HepG2 (cell line): ENCODE results near the gene MYO19. TPM values are rescaled to one million over a fixed set of nuclear protein-coding genes. Genes with fewer than 3 reads are reported as not detected.

Experiments
- ARNT2 ChIP-seq: sonication (generic); formaldehyde crosslinking; IDR thresholded peaks from 2 replicates; pipeline ENCODE4 v1.8.0; 2022; ENCODE audit warnings: mild to moderate bottlenecking, low read depth, missing genetic modification reagents, moderate library complexity
- ATF7 ChIP-seq, 2 experiments: fragments of 450-650 bp in 1 of 2; sonication (generic) in 1 of 2; formaldehyde crosslinking in 1 of 2; IDR thresholded peaks; 2 replicates each; pipeline versions ENCODE4 v1.4.0 to v1.6.1; 2016 to 2020; ENCODE audit warnings: antibody characterized with exemption in 1 of 2, mild to moderate bottlenecking in 1 of 2, missing genetic modification reagents in 1 of 2
- BRCA1 ChIP-seq: sonication (generic); formaldehyde crosslinking; IDR thresholded peaks from 2 replicates; pipeline ENCODE4 v1.4.0; 2020; ENCODE audit warnings: missing genetic modification reagents
- CENPT ChIP-seq: sonication (generic); formaldehyde crosslinking; IDR thresholded peaks from 2 replicates; pipeline ENCODE4 v1.8.0; 2022; ENCODE audit warnings: low read depth, mild to moderate bottlenecking, moderate library complexity, missing genetic modification reagents
- FOSL2 ChIP-seq: sonication (generic); formaldehyde crosslinking; IDR thresholded peaks from 2 replicates; pipeline ENCODE4 v1.4.0; 2020; ENCODE audit warnings: missing genetic modification reagents
- ISX ChIP-seq: sonication (generic); formaldehyde crosslinking; conservative IDR thresholded peaks from 2 replicates; pipeline ENCODE4 v1.5.0; 2020; ENCODE audit warnings: missing genetic modification reagents
- KAT7 ChIP-seq: IDR thresholded peaks from 2 replicates; pipeline ENCODE4 v1.6.1; 2018; ENCODE audit warnings: borderline replicate concordance, missing compliant biosample characterization
- MAFF ChIP-seq: IDR thresholded peaks from 2 replicates; pipeline ENCODE4 v1.6.1; 2011; ENCODE audit warnings: low read depth, low read length, improper control_type of control experiment
- MAFG ChIP-seq: sonication (generic); formaldehyde crosslinking; IDR thresholded peaks from 2 replicates; pipeline ENCODE4 v1.5.1; 2020; ENCODE audit warnings: mild to moderate bottlenecking, missing genetic modification reagents
- MAFK ChIP-seq, 2 experiments: IDR thresholded peaks in 1 of 2; conservative IDR thresholded peaks in 1 of 2; 2 replicates each; pipeline ENCODE4 v1.6.1; 2011; ENCODE audit warnings: improper control_type of control experiment in 2 of 2, low read length in 2 of 2
- MXI1 ChIP-seq: IDR thresholded peaks from 3 replicates; pipeline ENCODE4 v1.6.1; 2012; ENCODE audit warnings: low read depth, low read length, inconsistent platforms, borderline replicate concordance
- MZF1 ChIP-seq: sonication (generic); formaldehyde crosslinking; IDR thresholded peaks from 2 replicates; pipeline ENCODE4 v1.8.1; 2023; ENCODE audit warnings: mild to moderate bottlenecking, missing genetic modification reagents, borderline replicate concordance
- NFKB2 ChIP-seq: sonication (generic); formaldehyde crosslinking; IDR thresholded peaks from 2 replicates; pipeline ENCODE4 v1.4.0; 2020; ENCODE audit warnings: missing genetic modification reagents, borderline replicate concordance
- SALL2 ChIP-seq: sonication (generic); formaldehyde crosslinking; IDR thresholded peaks from 2 replicates; pipeline ENCODE4 v1.8.1; 2023; ENCODE audit warnings: mild to moderate bottlenecking, missing genetic modification reagents, inconsistent platforms
- ZFP36L1 ChIP-seq: sonication (generic); formaldehyde crosslinking; IDR thresholded peaks from 2 replicates; pipeline ENCODE4 v1.8.0; 2022; ENCODE audit warnings: mild to moderate bottlenecking, missing genetic modification reagents, moderate library complexity
- ZFP36L2 ChIP-seq: sonication (generic); formaldehyde crosslinking; IDR thresholded peaks from 2 replicates; pipeline ENCODE4 v1.4.0; 2020; ENCODE audit warnings: missing genetic modification reagents
- ZFP62 ChIP-seq: sonication (generic); formaldehyde crosslinking; IDR thresholded peaks from 2 replicates; pipeline ENCODE4 v1.4.0; 2020; ENCODE audit warnings: missing genetic modification reagents
- ZFY ChIP-seq: sonication (generic); formaldehyde crosslinking; IDR thresholded peaks from 2 replicates; pipeline ENCODE4 v1.4.0; 2020; ENCODE audit warnings: missing genetic modification reagents
- ZMAT3 ChIP-seq: sonication (generic); formaldehyde crosslinking; conservative IDR thresholded peaks from 2 replicates; pipeline ENCODE4 v1.7.0; 2021; ENCODE audit warnings: missing genetic modification reagents
- ZNF101 ChIP-seq: sonication (generic); formaldehyde crosslinking; IDR thresholded peaks from 2 replicates; pipeline ENCODE4 v1.4.0; 2020; ENCODE audit warnings: mild to moderate bottlenecking, low read depth, missing genetic modification reagents, borderline replicate concordance
- ZNF331 ChIP-seq: sonication (generic); formaldehyde crosslinking; IDR thresholded peaks from 2 replicates; pipeline ENCODE4 v1.4.0; 2020; ENCODE audit warnings: missing genetic modification reagents
- polyA plus RNA-seq, 8 experiments: library from polyadenylated mRNA; depleted of rRNA in 3 of 8; stranded (reverse) in 7 of 8; unstranded in 1 of 8; fragments of >200 nt; fragmentation: Illumina TruSeq in 4 of 8; extraction: Trizol in 4 of 8; gene quantifications; 2 replicates each; pipeline versions ENCODE4 v1.2.1 to v1.2.3, GENCODE V29; 2011 to 2016; ENCODE audit warnings: low read depth in 4 of 8, missing spikeins in 1 of 8, mixed read lengths in 1 of 8; ENCODE audit not compliant: insufficient read depth in 1 of 8
- total RNA-seq, 5 experiments: library from RNA; depleted of rRNA; stranded (reverse); fragments of >200 nt; fragmentation: Illumina TruSeq; extraction: Trizol; gene quantifications; 2 replicates each; pipeline ENCODE4 v1.2.3, GENCODE V29; 2016; ENCODE audit warnings: low read depth in 1 of 5
- TF ChIP-seq, protein P1 (sequence below): IDR thresholded peaks from 2 replicates; pipeline ENCODE4 v1.6.1; 2016
- TF ChIP-seq, protein P2 (sequence below): sonication (generic); formaldehyde crosslinking; IDR thresholded peaks from 2 replicates; pipeline ENCODE4 v1.4.0; 2020; ENCODE audit warnings: missing genetic modification reagents
- TF ChIP-seq, protein P3 (sequence below): sonication (generic); formaldehyde crosslinking; IDR thresholded peaks from 2 replicates; pipeline ENCODE4 v1.5.1; 2020; ENCODE audit warnings: mild to moderate bottlenecking, missing genetic modification reagents, moderate library complexity

MYO19 gene
- total and polyA plus RNA-seq, 2 of the 13 experiments (the other 11 are each of a cell fraction or from before 2014, with no cell fraction given), result 75.7 to 82.3 TPM

DNA sequence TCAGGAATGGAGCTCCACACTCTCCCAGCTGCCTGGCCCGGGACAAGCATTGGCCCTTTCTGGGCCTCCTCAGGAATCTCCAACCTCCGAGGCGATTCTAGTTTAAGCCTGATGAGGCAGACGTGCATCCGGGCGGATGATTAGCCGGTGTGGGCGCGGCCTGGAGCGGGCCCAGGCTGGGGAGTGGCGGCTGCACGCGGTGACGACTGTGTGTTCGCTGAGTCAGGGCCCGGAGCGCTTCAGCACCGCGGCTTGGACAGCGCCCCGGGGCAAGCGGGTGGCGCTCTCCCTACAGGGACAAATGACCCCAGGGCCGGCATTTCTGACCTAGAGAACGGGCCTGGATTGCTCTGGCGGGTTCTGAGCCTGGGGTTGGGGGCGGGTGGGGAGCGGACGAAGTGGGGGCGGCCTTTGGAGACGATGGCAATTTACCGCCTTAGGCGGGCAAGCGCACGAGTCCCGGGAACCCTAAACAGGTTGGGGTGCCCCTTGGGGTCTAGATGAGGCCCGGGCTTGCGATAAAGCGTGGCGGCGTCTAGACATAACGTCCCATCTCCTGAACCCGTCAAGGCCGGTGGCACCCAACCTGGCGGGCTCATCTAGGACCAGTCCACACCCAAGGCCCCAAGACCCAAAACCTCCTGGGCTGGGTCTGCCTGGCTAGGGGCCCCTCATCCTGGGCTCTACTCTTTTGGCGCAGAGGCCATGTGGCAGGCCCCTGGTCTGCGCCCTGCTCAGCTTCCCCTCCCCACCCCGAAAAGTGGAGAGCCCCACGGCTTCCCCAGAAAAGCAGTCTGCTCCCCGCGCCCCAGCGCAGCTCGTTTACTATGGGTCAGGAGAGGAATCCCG lies 70.5 kb downstream of the MYO19 start (continued):
- TF ChIP-seq ARNT2 (CRISPR knock-in tag), result peak; percentile 41; the same call in 1 of the 2 replicates
- peak; percentile 81; the same call in 1 of the 2 replicates for TF ChIP-seq ISX (CRISPR knock-in tag)
- no peak for TF ChIP-seq ZNF331 (CRISPR knock-in tag)
- peak; percentile 37; the same call in 1 of the 3 replicates for TF ChIP-seq MXI1
- no peak for TF ChIP-seq CENPT
- peak; percentile 40 to 50 for TF ChIP-seq MAFK (conservative IDR thresholded peaks at IDR 0.05 in 1 of 2, IDR thresholded peaks at IDR 0.05 in 1 of 2; ENCODE audit: low read length in 2 of 2)
- TF ChIP-seq, protein P1, sequence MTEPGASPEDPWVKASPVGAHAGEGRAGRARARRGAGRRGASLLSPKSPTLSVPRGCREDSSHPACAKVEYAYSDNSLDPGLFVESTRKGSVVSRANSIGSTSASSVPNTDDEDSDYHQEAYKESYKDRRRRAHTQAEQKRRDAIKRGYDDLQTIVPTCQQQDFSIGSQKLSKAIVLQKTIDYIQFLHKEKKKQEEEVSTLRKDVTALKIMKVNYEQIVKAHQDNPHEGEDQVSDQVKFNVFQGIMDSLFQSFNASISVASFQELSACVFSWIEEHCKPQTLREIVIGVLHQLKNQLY (CRISPR knock-in tag), result no peak
- peak; percentile 39; the same call in 1 of the 2 replicates for TF ChIP-seq ZFY (CRISPR knock-in tag)
- no peak for TF ChIP-seq ATF7 (IDR thresholded peaks at IDR 0.05)
- TF ChIP-seq ATF7 (CRISPR knock-in tag; IDR thresholded peaks at IDR 0.05), result no peak
- TF ChIP-seq SALL2 (CRISPR knock-in tag), result peak; percentile 38; the same call in 1 of the 2 replicates
- TF ChIP-seq BRCA1 (CRISPR knock-in tag), result 0 out of 2 replicates have a peak, but pooled peaks have one; percentile 71
- TF ChIP-seq MAFG, result peak; percentile 43; the same call in 1 of the 2 replicates
- 0 out of 2 replicates have a peak, but pooled peaks have one; percentile 17 for TF ChIP-seq FOSL2 (CRISPR knock-in tag)
- TF ChIP-seq MZF1, result no peak
- TF ChIP-seq, protein P2, sequence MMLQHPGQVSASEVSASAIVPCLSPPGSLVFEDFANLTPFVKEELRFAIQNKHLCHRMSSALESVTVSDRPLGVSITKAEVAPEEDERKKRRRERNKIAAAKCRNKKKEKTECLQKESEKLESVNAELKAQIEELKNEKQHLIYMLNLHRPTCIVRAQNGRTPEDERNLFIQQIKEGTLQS (CRISPR knock-in tag), result peak; percentile 32; the same call in 1 of the 2 replicates
- TF ChIP-seq NFKB2 (CRISPR knock-in tag), result peak; percentile 82
- 0 out of 2 replicates have a peak, but pooled peaks have one; percentile 49 for TF ChIP-seq ZFP36L2 (CRISPR knock-in tag)
- 0 out of 2 replicates have a peak, but pooled peaks have one; percentile 42 for TF ChIP-seq ZMAT3
- TF ChIP-seq MAFF, result peak; percentile 24; the same call in 1 of the 2 replicates
- TF ChIP-seq ZNF101, result no peak
- no peak for TF ChIP-seq ZFP62 (CRISPR knock-in tag)
- TF ChIP-seq ZFP36L1 (CRISPR knock-in tag), result no peak
- TF ChIP-seq, protein P3, sequence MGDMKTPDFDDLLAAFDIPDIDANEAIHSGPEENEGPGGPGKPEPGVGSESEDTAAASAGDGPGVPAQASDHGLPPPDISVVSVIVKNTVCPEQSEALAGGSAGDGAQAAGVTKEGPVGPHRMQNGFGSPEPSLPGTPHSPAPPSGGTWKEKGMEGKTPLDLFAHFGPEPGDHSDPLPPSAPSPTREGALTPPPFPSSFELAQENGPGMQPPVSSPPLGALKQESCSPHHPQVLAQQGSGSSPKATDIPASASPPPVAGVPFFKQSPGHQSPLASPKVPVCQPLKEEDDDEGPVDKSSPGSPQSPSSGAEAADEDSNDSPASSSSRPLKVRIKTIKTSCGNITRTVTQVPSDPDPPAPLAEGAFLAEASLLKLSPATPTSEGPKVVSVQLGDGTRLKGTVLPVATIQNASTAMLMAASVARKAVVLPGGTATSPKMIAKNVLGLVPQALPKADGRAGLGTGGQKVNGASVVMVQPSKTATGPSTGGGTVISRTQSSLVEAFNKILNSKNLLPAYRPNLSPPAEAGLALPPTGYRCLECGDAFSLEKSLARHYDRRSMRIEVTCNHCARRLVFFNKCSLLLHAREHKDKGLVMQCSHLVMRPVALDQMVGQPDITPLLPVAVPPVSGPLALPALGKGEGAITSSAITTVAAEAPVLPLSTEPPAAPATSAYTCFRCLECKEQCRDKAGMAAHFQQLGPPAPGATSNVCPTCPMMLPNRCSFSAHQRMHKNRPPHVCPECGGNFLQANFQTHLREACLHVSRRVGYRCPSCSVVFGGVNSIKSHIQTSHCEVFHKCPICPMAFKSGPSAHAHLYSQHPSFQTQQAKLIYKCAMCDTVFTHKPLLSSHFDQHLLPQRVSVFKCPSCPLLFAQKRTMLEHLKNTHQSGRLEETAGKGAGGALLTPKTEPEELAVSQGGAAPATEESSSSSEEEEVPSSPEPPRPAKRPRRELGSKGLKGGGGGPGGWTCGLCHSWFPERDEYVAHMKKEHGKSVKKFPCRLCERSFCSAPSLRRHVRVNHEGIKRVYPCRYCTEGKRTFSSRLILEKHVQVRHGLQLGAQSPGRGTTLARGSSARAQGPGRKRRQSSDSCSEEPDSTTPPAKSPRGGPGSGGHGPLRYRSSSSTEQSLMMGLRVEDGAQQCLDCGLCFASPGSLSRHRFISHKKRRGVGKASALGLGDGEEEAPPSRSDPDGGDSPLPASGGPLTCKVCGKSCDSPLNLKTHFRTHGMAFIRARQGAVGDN (CRISPR knock-in tag), result peak; percentile 33; the same call in 1 of the 2 replicates
- TF ChIP-seq KAT7 (CRISPR knock-in tag), result no peak
